ENCODE results near the gene BCHE. TPM values are rescaled to one million over a fixed set of nuclear protein-coding genes. Genes with fewer than 3 reads are reported as not detected.

BCHE gene
- total RNA-seq, 1 experiment from 2014 or later, result 22.4 TPM

DNA sequence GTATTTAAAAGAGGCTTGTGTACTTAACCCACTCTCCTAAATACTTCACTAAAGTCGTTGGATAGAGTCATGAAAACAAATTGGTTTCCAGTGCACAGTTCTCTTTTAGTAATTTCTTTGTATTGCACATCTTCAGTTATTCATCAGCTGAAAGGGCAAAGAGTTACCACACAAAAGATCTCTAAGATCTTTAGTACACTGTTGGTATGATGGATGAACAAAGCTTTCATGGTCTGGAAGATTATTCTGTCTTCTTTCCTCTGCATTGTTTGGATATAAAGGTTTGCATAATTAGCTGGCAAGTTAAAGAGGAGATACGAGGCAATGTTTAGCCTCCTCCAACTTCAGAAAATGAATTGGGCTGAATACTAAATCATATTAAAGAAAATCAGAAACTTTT, 40.5 kb downstream of the BCHE start:
- H3K9me3 ChIP-seq (ENCODE audit: low read depth, low read length, poor library complexity, severe bottlenecking), result no peaks in the 10 kb centered on the region
- POLR2A ChIA-PET (ENCODE audit: low non-redundant PET), result no interaction called here
- H3K27ac ChIP-seq (ENCODE audit: low read depth, low read length, poor library complexity, severe bottlenecking), result no peak overlapping the region
- TF ChIP-seq EZH2 (IDR thresholded peaks at IDR 0.05; ENCODE audit: borderline replicate concordance, low read depth, low read length, poor library complexity, severe bottlenecking), result no peak
- TF ChIP-seq, protein P1, sequence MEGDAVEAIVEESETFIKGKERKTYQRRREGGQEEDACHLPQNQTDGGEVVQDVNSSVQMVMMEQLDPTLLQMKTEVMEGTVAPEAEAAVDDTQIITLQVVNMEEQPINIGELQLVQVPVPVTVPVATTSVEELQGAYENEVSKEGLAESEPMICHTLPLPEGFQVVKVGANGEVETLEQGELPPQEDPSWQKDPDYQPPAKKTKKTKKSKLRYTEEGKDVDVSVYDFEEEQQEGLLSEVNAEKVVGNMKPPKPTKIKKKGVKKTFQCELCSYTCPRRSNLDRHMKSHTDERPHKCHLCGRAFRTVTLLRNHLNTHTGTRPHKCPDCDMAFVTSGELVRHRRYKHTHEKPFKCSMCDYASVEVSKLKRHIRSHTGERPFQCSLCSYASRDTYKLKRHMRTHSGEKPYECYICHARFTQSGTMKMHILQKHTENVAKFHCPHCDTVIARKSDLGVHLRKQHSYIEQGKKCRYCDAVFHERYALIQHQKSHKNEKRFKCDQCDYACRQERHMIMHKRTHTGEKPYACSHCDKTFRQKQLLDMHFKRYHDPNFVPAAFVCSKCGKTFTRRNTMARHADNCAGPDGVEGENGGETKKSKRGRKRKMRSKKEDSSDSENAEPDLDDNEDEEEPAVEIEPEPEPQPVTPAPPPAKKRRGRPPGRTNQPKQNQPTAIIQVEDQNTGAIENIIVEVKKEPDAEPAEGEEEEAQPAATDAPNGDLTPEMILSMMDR (conservative IDR thresholded peaks at IDR 0.05; ENCODE audit: low read depth, low read length), result no peak
- H3K27me3 ChIP-seq (replicated peaks; ENCODE audit: insufficient read depth, low read depth, low read length, poor library complexity), result no peaks in the 10 kb centered on the region
- H3K4me3 ChIP-seq (ENCODE audit: low read depth, low read length, poor library complexity, severe bottlenecking), result no peak overlapping the region
- DNase-seq (ENCODE audit: low spot score), result peak; percentile 45
- intact Hi-C loops (cut with micrococcal nuclease; ENCODE audit: unreplicated experiment), result no loop called here
- CTCF ChIA-PET, result no interaction called here
- no peaks in the 10 kb centered on the region for H3K36me3 ChIP-seq (ENCODE audit: insufficient read depth, low read length, poor library complexity, severe bottlenecking)
- H3K4me1 ChIP-seq (ENCODE audit: insufficient read depth, low read length, poor library complexity, severe bottlenecking), result peaks cover 33% of the 10 kb centered on the region
- no TSS peak for BruUV-seq (replicated peaks)

- ChIA-PET CTCF (no interaction called here), POLR2A (ENCODE audit: low non-redundant PET) (no interaction called here)
- Histone ChIP-seq H3K27ac (ENCODE audit: low read depth, low read length, poor library complexity, severe bottlenecking) (no peak overlapping the region), H3K4me3 (ENCODE audit: low read depth, low read length, poor library complexity, severe bottlenecking) (no peak overlapping the region), H3K4me1 (ENCODE audit: insufficient read depth, low read length, poor library complexity, severe bottlenecking) (no peaks in the 10 kb centered on the region), H3K36me3 (ENCODE audit: insufficient read depth, low read length, poor library complexity, severe bottlenecking) (no peaks in the 10 kb centered on the region), H3K9me3 (ENCODE audit: low read depth, low read length, poor library complexity, severe bottlenecking) (no peaks in the 10 kb centered on the region), H3K27me3 (replicated peaks; ENCODE audit: insufficient read depth, low read depth, low read length, poor library complexity) (no peaks in the 10 kb centered on the region)
- no peak for DNase-seq (ENCODE audit: low spot score)
- TF ChIP-seq, protein P1 (conservative IDR thresholded peaks at IDR 0.05; ENCODE audit: low read depth, low read length), result no peak
- TF ChIP-seq EZH2 (IDR thresholded peaks at IDR 0.05; ENCODE audit: borderline replicate concordance, low read depth, low read length, poor library complexity, severe bottlenecking), result no peak
- BruUV-seq (replicated peaks), result no TSS peak
- intact Hi-C loops (cut with micrococcal nuclease; ENCODE audit: unreplicated experiment), result no loop called here
Measured at GRCh38 chr3:165788531-165788930, 48.7 kb downstream of the BCHE start.

DNA sequence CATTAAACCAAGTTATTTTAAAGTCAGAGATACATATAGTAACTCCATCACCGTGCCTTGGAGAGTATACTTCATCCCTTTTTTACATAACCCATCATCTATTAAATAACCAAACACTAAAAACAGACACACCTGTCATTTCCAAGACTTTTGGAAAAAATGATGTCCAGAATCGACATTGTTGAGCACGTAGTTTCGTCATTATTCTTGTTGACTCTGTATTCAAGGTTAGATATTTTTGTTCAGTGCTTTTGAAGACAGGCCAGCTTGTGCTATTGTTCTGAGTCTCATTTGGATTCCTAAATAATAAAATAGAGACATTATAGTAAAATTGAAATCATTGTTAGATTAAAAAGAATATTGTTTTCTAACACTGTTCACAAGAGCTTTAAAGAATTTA, 51.2 kb downstream of the BCHE start:
- H3K27ac ChIP-seq (ENCODE audit: low read depth, low read length, poor library complexity, severe bottlenecking), result no peak overlapping the region
- ChIA-PET POLR2A (ENCODE audit: low non-redundant PET) (no interaction called here), CTCF (no interaction called here)

More for the DNA sequence above, 51.2 kb downstream of the BCHE start:
- no peak for DNase-seq (ENCODE audit: low spot score)
- no peaks in the 10 kb centered on the region for H3K4me1 ChIP-seq (ENCODE audit: insufficient read depth, low read length, poor library complexity, severe bottlenecking)
- no peaks in the 10 kb centered on the region for H3K9me3 ChIP-seq (ENCODE audit: low read depth, low read length, poor library complexity, severe bottlenecking)
- TF ChIP-seq, protein P1 (conservative IDR thresholded peaks at IDR 0.05; ENCODE audit: low read depth, low read length), result no peak
- no peak for TF ChIP-seq EZH2 (IDR thresholded peaks at IDR 0.05; ENCODE audit: borderline replicate concordance, low read depth, low read length, poor library complexity, severe bottlenecking)
- no peaks in the 10 kb centered on the region for H3K27me3 ChIP-seq (replicated peaks; ENCODE audit: insufficient read depth, low read depth, low read length, poor library complexity)
- intact Hi-C loops (cut with micrococcal nuclease; ENCODE audit: unreplicated experiment), result no loop called here
- no TSS peak for BruUV-seq (replicated peaks)
- no peak overlapping the region for H3K4me3 ChIP-seq (ENCODE audit: low read depth, low read length, poor library complexity, severe bottlenecking)
- H3K36me3 ChIP-seq (ENCODE audit: insufficient read depth, low read length, poor library complexity, severe bottlenecking), result no peaks in the 10 kb centered on the region
